OCI-LY7 (cell line): Measurements from ENCODE around the gene SYK.
"Not testable (repeated sequence)": the region's sequence is repeated elsewhere in the genome, so short reads cannot be mapped to it uniquely, and the experiment has no call there.

ENCODE experiments used
- EZH2phosphoT487 ChIP-seq: fragments of 200-600 bp; sonication (generic); IDR thresholded peaks from 2 replicates; pipeline ENCODE4 v1.6.1; 2018; ENCODE audit warnings: low read depth, borderline replicate concordance, mild to moderate bottlenecking, mixed run types, antibody characterized with exemption, low read length, moderate library complexity, mixed read lengths
- TF ChIP-seq, protein P1 (sequence below): fragments of 200-600 bp; sonication (generic); conservative IDR thresholded peaks from 2 replicates; pipeline ENCODE4 v1.5.1; 2014; ENCODE audit warnings: mild to moderate bottlenecking, antibody characterized with exemption, low read length, moderate library complexity, mixed read lengths

DNA sequence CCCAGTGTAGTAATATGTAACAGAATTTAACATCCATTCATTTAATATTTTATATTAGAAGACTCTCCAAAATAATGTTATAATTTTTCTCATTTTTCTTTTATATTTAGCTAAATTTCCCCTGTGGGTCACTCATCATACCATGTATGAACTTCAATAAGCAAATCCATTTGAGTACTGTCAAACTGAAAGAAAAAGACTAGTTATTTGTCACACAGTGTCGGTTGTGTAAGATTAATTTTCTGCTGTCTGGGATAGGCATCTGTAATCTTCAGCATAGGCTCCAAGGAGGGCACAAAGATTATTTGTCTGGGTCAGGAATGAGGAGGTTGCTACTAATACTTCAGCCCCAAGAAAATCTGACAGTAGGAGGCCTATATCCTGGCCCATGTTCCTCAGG, 13.1 kb upstream of the SYK start:
- TF ChIP-seq, protein P1, sequence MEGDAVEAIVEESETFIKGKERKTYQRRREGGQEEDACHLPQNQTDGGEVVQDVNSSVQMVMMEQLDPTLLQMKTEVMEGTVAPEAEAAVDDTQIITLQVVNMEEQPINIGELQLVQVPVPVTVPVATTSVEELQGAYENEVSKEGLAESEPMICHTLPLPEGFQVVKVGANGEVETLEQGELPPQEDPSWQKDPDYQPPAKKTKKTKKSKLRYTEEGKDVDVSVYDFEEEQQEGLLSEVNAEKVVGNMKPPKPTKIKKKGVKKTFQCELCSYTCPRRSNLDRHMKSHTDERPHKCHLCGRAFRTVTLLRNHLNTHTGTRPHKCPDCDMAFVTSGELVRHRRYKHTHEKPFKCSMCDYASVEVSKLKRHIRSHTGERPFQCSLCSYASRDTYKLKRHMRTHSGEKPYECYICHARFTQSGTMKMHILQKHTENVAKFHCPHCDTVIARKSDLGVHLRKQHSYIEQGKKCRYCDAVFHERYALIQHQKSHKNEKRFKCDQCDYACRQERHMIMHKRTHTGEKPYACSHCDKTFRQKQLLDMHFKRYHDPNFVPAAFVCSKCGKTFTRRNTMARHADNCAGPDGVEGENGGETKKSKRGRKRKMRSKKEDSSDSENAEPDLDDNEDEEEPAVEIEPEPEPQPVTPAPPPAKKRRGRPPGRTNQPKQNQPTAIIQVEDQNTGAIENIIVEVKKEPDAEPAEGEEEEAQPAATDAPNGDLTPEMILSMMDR: not testable (repeated sequence)
- not testable (repeated sequence) for TF ChIP-seq EZH2phosphoT487
